SK-MEL-5 (cell line): ENCODE data around the gene CCDC182. TPM values are rescaled to one million over a fixed set of nuclear protein-coding genes. Genes with fewer than 3 reads are reported as not detected.

Experiments
- DNase-seq: peaks from one replicate; pipeline ENCODE4 v3.0.0-alpha.2; 2016; ENCODE audit warnings: low read depth, low spot score
- in situ Hi-C: cut with HindIII; loops from 2 replicates; pipeline ENCODE4 v1.10.0; 2016; ENCODE audit warnings: low sequenced_read_pairs, high pct_unique_total_duplicates, low pct_unique_long_range_greater_than_20kb
- total RNA-seq: library from RNA; depleted of rRNA; stranded (reverse); fragments of >200 nt; shearing (Covaris generic); gene quantifications from 2 replicates; pipeline ENCODE4 v1.2.3, GENCODE V29; 2014

CCDC182 gene
- total RNA-seq, 1 experiment from 2014 or later = not detected

DNA sequence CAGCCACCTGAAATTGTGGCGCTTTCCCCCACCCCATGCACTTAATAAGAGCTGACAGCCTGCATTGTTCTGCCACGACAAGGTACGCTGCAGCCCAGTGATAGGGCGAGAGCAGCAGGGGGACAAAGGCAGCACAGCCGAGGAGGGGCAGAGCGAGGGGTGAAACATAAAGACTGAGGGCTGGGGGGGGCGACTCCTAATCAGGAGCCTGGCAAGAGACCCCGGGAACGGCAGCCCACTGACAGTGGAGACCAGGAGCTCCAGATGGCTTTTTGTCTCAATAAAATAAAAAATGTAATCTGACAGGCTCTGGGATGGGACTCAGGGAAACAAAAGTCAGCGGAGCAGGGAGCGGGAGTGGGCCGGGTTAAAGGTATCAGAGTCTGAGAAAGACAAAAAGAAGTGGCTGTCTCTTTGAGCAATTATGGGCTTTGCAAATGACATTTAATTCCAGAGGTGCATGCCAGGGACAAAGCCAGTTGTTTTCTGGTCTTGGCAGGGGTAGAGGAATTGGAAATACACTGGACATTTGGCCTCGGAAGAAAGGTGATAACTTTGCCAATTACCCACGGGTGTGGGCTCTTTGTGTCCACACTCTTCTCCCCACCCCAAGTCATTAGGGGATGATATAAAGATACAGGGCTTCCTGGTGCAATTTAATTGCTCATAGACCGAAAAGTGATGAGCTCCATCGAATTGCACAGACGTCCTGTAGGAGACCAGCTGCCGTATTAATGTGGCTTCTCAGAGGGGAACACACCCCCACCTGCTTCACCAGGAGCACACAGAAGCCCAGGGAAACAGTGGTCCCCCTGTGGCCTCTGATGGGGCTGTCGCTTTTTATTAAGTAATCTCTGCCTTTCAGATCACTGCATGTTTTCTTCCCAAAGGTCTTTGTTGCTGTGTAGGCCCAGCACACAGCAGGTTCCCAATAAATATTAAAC is 17.6 kb upstream of the CCDC182 start:
- in situ Hi-C loops = loop anchor here (25.0 kb wide), 1 partner anchor 625 kb away; no protein-coding TSS in a partner anchor
- DNase-seq = no peak

DNA sequence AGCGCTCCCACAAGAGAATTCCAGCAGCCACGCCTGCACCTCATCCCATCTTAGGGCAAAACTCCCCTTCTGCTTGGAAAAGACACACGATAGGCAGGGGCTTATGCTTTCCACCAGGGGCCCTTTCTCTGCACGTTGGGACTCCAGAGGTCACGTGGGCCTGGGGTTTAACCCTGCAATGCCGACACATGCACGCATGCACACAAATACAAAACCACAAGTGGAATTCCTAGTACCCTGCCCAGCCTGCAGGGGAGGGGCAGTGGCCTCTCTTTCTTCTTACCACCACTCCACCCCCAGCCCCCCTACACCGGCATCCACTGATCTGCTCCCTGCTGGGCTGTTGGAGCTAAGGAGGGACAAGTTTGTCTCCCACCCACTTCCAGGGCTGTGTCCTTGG is 16.8 kb upstream of the CCDC182 start:
- in situ Hi-C loops = loop anchor here (25.0 kb wide), 1 partner anchor 625 kb away; no protein-coding TSS in a partner anchor

DNA sequence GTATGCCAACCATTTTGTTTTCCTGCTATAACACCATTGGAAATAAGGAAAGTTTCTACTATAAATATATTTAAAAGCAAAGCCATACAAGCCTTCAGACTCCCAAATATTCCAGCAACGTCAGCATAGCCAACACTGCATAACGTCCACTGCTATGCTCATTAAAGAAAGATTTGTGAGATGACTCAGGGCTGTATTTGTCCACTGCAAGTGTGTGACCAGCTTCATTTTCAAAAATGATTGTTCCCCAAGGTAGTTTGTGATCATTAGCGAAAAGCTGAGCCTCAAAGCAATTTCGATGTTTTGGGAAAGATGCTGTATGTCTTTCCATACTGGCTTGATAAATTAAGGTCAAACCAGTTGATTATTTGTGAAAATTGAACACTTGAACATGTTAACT is 14.9 kb upstream of the CCDC182 start:
- in situ Hi-C loops = loop anchor here (25.0 kb wide), 1 partner anchor 623 kb away; no protein-coding TSS in a partner anchor
- no peak for DNase-seq

More for the DNA sequence above, 16.8 kb upstream of the CCDC182 start:
- no peak for DNase-seq

DNA sequence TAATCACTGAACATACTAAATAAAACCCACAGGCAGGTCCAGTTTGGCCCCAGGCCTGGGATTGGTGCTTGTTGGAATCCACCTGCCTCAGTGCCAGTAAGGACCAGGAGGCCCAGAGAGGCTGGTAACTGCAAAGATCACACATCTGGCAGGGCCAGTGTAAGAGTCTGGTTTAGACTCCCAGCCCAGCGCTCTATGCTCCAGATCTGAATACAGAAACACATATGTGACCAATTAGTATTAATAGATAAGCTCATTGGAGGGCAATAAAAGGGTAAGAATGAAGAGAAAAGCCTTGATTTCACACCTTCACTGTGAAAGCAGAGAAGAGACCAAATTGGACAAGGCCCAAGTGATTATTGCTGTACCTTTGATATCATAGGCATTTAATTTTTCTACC is 13.6 kb upstream of the CCDC182 start:
- in situ Hi-C loops = loop anchor here (25.0 kb wide), 1 partner anchor 621 kb away; no protein-coding TSS in a partner anchor
- no peak for DNase-seq

DNA sequence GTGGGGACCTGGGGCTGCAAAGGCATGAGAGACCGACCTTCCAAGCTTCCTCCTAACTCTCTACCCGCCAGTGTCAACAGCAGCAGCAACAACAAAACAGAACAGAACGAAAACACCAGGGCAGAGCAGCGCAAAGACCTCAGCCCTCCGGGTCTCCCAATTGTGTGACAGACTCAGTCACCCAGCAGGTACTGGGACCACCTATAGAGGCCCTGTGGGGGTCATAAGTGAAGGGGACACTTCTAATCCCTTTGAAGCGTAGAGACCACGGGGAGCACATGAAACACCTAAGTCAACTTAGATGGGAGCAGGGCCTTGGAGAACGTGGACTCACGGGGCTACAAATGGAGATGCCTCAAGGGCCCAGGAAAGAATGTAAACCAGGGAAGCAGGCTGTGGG is 12.6 kb upstream of the CCDC182 start:
- no peak for DNase-seq
- in situ Hi-C loops = loop anchor here (25.0 kb wide), 1 partner anchor 620 kb away; no protein-coding TSS in a partner anchor

DNA sequence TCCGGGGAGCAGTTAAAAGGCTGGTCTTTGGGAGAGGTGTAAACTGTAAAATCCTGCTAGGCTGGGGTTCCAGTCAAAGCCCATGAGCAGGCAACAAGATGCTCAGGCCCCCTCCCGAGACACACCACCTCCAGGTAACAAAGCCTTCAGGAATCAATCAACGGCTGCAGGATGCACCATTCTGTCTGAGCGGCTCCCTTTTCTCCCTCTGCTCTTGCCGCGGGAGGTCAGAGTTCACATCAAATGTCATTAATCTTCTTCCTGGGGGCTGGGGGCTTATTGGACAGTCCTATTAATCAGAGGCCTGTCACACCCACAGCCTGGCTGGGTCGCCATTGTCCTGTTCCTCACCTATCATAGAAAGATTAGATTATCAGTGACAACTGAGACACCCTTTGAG is 11.9 kb upstream of the CCDC182 start:
- in situ Hi-C loops = loop anchor here (25.0 kb wide), 1 partner anchor 620 kb away; no protein-coding TSS in a partner anchor
- no peak for DNase-seq

DNA sequence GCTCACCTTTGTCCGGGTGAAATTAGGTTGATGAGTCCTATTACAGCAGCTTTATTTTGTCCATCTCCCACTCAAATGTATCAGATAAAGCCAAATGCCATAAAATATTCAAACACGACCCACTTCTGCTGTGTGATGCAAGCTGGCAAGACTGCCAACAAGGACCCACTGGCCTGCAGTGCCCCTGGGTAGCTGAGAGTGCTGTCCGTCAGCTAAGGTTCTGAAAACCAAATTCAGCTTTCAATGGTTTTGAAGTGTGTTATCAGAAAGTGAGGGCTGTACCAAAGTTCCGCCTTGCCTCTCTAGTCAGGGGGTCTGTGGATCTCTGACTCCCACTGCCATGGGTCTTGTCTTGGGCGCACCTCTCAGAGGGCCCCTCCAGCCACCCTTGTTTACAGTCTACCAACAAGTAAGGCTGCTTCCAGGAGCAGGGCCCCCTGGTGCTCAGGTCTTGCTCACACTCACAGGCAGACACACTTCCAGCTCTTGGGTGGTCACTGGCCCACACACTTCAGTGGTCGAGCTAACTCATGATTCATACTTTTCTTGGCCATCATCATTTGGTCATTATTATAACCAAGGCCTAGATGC is 10.5 kb upstream of the CCDC182 start:
- in situ Hi-C loops = loop anchor here (25.0 kb wide), 1 partner anchor 618 kb away; no protein-coding TSS in a partner anchor
- no peak for DNase-seq

DNA sequence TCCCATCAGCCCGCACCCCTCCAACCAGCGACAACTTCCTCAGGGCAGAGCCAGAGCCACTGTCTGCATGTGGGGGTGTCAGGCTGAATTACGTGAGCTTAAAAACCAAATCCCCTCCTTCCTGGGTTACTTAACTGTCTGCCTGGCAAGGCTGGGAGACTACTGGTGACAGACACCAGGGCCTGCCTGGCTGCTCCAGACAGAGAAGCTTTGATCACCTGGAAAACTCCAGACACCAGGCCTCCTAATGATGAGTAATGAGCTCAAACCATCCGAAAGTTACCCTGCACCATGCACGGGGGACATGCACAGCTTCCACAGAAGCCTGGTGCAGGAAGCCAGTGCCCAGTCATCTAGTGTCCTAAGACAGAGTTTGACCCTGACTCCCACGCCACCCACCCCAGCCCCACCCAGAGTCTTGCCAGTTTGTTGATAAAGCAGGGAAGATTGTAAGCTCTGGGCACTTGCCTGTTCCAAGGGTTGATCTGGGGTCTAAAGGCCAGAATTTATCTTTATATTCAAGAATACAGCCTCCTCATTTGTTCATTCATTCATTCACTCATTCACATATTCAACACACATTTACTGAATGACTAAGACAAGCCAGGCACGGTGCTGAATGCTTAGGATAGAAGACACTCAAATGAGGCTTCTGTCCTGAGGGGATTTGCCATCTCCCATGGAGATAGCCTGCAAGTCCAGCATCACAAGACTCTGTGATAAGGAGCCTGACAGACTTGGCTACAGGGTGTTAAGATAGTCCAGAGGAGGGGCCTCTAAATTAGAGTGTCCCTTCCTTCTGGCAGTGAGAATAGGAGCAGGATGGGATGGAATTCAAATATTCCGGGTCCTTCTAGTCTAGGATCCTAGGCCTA is 7.2 kb upstream of the CCDC182 start:
- no peak for DNase-seq
- in situ Hi-C loops = loop anchor here (25.0 kb wide), 1 partner anchor 615 kb away; no protein-coding TSS in a partner anchor

DNA sequence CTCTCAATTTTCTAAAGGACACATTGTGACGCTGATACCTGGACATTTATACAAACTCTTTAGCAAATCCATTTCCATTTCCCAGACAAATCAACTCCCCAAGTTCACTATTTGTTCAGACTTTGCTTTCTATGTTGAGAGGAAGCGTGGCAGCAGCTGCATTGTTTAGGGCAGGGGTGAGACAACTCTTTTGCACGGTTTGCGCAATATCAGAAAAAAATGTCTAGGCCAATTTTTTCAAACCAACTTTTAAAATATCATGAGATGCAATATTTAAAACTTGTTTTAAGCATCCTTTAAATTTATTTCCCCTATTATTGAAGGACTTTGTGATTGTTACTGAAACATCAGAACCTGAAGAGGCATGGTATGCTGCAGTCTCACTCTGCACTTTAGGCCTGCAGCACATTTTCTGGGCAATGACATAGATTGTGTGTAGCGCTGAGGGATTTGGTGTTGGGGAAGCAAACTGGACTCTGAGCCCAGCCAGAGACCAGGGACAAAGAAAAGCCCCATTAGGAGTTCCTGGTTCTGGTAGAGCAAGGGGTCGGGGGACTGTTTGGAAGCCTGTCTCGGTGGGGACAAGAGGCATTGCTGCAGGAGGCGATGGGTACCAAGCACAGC is 6.4 kb upstream of the CCDC182 start:
- in situ Hi-C loops = loop anchor here (25.0 kb wide), 1 partner anchor 614 kb away; no protein-coding TSS in a partner anchor
- no peak for DNase-seq

DNA sequence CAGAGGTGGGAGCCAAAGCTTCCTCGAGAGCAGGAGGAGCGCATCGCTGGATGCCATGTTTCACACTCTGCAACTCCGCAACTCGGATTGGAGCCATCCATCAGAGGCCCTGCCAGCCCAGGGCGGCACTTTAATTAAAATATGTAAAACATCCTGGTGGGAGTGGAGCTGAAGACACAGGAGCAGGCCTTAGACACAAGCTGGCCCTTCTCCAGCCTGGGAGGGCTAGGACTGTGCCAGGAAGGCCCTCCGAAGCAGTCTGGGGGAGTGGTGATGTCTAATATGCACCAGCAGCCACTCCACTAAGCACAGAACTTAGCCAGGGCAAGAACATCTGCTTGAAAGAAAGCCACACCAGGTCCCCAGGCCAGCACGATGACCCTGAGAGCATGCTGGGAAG is 5.8 kb upstream of the CCDC182 start:
- in situ Hi-C loops = loop anchor here (25.0 kb wide), 1 partner anchor 614 kb away; no protein-coding TSS in a partner anchor
- DNase-seq = no peak

DNA sequence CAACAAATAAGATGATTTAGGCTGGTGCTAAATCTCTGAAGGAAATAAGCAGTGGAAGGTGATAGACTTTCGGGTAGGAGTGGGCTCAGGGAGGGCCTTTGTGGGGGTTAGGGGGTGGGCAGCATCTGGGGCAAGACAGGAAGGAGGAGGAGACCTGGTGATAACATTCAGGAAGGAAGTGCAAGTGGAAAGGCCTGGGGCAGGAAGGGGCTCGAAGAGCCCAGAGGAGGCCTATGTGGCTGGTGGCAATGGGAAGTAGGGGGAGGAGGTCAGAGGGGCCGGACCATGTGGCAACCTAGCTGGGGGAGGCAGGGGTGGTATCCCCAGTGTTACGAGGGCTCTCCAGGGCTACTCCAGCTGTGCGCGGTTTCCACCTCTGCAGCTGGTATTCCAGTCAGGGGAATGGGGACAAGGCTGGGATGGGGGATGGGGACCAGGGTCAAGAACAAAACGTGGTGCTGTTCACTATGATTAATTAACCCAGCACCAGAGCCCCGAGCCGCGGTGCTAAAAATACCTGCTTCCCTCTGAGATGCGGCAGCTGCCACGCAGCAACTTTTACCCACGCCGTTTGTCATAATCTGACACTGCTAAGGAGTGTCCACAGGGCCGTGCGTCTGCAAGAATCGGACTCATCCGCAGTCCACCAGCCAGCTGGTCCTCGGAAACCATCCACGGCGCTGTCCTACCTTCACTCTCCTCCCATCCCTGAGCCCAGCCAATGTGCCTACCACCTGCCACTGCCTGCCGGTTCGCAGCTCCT is 5.2 kb upstream of the CCDC182 start:
- DNase-seq = no peak
- in situ Hi-C loops = loop anchor here (25.0 kb wide), 1 partner anchor 613 kb away; no protein-coding TSS in a partner anchor

DNA sequence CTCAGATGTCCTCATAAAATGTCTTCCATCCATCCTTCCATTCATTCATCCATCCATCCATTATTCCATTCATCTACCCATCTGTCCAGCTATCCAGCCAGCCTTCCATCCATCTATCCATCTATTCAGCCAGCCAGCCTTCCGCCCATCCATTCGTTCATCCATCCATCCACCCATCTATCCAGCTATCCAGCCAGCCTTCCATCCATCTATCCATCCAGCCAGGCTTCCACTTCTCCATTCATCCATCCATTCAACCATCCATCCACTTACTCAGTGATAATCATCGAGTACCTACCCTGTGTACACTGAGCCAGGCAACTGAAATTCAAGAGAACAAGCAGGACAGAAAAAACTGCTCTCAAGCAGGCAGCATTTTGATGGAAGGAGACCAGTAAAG is 4.6 kb upstream of the CCDC182 start:
- DNase-seq = no peak
- in situ Hi-C loops = loop anchor here (25.0 kb wide), 1 partner anchor 612 kb away; no protein-coding TSS in a partner anchor

DNA sequence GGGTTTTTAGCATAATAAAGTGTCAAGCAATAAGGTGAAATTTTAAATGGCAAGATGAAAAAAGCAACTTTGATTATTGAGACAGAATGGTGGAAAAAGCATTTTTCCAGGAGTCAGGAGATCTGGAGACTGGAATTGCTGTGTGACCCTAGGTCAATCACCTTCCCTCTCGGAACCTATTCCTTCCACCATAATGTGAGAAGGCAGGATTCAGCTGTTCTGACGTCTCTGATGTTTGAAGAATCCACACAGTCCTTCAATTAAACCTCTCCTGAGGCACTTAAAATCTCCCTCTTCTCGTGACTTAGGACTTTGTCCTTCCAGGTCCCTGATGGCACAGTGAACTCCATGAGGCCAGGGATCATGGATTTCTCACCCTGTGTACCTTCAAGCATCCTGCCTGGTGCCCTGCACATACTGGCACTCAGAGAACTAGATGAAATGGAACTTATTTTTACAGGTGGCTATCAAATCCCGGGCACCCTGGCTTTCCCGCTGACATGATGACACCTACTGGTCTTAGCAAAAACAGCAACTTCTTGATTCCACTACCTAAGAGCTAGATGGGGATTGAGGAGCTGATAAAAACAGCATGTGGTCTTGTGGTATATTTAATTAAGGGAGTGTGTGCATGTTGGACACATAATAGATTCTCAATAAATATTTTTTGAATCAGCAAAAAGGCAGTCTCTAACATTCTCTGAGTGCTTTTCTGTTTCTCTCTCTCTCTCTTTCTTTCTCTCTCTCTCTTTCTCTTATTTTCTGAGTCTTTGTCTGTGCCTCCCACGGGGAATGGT is 2.3 kb upstream of the CCDC182 start:
- DNase-seq = peak; percentile 79
- in situ Hi-C loops = no loop called here

DNA sequence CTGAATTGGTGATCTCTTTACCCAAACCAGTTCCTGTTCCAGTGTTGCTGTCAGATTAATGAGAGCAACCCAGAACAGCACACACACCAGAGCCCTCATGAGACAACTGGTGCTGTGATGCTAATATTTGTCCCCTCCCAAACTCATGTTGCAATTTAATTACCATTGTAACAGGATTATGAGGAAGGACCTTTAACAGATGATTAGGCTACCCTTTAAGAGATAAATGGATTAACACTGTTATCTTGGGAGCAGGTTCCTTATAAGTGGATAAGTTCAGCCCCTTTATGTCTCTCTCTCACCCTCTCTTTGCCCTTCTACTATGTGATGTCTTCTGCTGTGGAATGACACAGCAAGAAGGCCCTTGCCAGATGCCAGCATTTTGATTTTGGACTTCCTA is 1.1 kb upstream of the CCDC182 start:
- in situ Hi-C loops = no loop called here
- no peak for DNase-seq
